Stimulated activated CD8-positive, alpha-beta memory T cell treated with anti-CD3 and anti-CD28 coated beads, Interleukin-7, amount 100 ng/mL, for 1 hour (primary cell): Measurements from ENCODE around the gene SNCAIP.

Source experiments
- DNase-seq, 2 donors: peaks; one replicate each; pipeline ENCODE4 v3.0.0-alpha.2; 2020; ENCODE audit warnings: low read depth in 2 of 2

SNCAIP gene

GRCh38 chr5:122500245-122501088 lies 188.4 kb downstream of the SNCAIP start:
- DNase-seq, result no peak

- DNase-seq, result no peak
Measured at GRCh38 chr5:122501089-122501435, 189.0 kb downstream of the SNCAIP start.

GRCh38 chr5:122507045-122507444 lies 195.0 kb downstream of the SNCAIP start:
- DNase-seq, result no peak

- DNase-seq, result no peak
Measured at GRCh38 chr5:122507581-122507980, 195.5 kb downstream of the SNCAIP start.

GRCh38 chr5:122508623-122509022 lies 196.6 kb downstream of the SNCAIP start:
- no peak for DNase-seq
